ENCODE data around the gene EHMT1.

EHMT1 gene

GRCh38 chr9:137673886-137674285 lies 55.1 kb downstream of the EHMT1 start:
- no peak for DNase-seq (ENCODE audit: low spot score)

GRCh38 chr9:137674307-137674975 lies 55.6 kb downstream of the EHMT1 start:
- no peak for DNase-seq (ENCODE audit: low spot score)

- DNase-seq (ENCODE audit: low spot score) = no peak
Observed at GRCh38 chr9:137674976-137675320, 56.1 kb downstream of the EHMT1 start.

GRCh38 chr9:137676998-137677397 lies 58.2 kb downstream of the EHMT1 start:
- no peak for DNase-seq (ENCODE audit: low spot score)

- DNase-seq (ENCODE audit: low spot score) = no peak
Observed at GRCh38 chr9:137678202-137678601, 59.4 kb downstream of the EHMT1 start.

GRCh38 chr9:137679249-137679648 lies 60.4 kb downstream of the EHMT1 start:
- no peak for DNase-seq (ENCODE audit: low spot score)

- DNase-seq (ENCODE audit: low spot score) = no peak
Observed at GRCh38 chr9:137679695-137680305, 61.0 kb downstream of the EHMT1 start.

GRCh38 chr9:137680444-137681358 lies 61.9 kb downstream of the EHMT1 start:
- DNase-seq (ENCODE audit: low spot score) = no peak

- DNase-seq (ENCODE audit: low spot score) = no peak
Observed at GRCh38 chr9:137682428-137683105, 63.8 kb downstream of the EHMT1 start.

GRCh38 chr9:137683262-137683864 lies 64.6 kb downstream of the EHMT1 start:
- no peak for DNase-seq (ENCODE audit: low spot score)

GRCh38 chr9:137685035-137685740 lies 66.4 kb downstream of the EHMT1 start:
- peak; percentile 23 for DNase-seq (ENCODE audit: low spot score)

GRCh38 chr9:137685741-137686420 lies 67.1 kb downstream of the EHMT1 start:
- DNase-seq (ENCODE audit: low spot score) = no peak

GRCh38 chr9:137688261-137688660 lies 69.5 kb downstream of the EHMT1 start:
- DNase-seq (ENCODE audit: low spot score) = no peak

- no peak for DNase-seq (ENCODE audit: low spot score)
Observed at GRCh38 chr9:137688725-137689124, 69.9 kb downstream of the EHMT1 start.

GRCh38 chr9:137689745-137690529 lies 71.1 kb downstream of the EHMT1 start:
- no peak for DNase-seq (ENCODE audit: low spot score)

GRCh38 chr9:137690930-137691645 lies 72.3 kb downstream of the EHMT1 start:
- no peak for DNase-seq (ENCODE audit: low spot score)

- DNase-seq (ENCODE audit: low spot score) = no peak
Observed at GRCh38 chr9:137691646-137692351, 73.0 kb downstream of the EHMT1 start.

GRCh38 chr9:137694236-137694959 lies 75.6 kb downstream of the EHMT1 start:
- DNase-seq (ENCODE audit: low spot score) = no peak
